GM21423 (cell line): ENCODE data around the gene SETSIP.
"Not testable (repeated sequence)": the region's sequence is repeated elsewhere in the genome, so short reads cannot be mapped to it uniquely, and the experiment has no call there.

ENCODE experiments used
- ATAC-seq: cut with Tn5 transposase; IDR thresholded peaks from one replicate; pipeline ENCODE4 v1.9.1; 2021; ENCODE audit warnings: mild to moderate bottlenecking, moderate library complexity; ENCODE audit not compliant: unreplicated experiment

SETSIP gene

DNA sequence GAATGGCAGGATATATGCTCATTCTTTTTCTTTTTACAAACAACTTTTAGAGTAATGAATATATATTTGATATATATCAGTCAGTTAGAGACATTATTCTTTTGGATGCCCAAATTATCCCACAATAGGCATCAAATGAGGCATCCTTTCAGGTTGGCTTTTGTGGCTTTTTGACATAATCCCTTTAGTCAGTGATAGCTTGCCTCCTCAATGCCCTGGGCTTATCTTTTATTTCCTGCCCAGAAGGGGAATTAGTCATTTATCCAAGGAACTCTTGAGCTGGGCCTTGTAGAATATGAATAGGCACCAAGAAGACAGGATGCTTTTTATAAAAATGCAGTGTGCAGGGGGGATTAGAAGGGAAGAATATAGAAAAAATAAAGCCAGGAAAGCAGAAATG is 23.3 kb downstream of the SETSIP start:
- ATAC-seq = no peak

GRCh38 chr1:92045766-92046495 is 29.3 kb downstream of the SETSIP start:
- no peak for ATAC-seq

GRCh38 chr1:92043621-92044020 is 31.6 kb downstream of the SETSIP start:
- ATAC-seq = no peak

GRCh38 chr1:92040971-92041370 is 34.2 kb downstream of the SETSIP start:
- ATAC-seq = no peak

DNA sequence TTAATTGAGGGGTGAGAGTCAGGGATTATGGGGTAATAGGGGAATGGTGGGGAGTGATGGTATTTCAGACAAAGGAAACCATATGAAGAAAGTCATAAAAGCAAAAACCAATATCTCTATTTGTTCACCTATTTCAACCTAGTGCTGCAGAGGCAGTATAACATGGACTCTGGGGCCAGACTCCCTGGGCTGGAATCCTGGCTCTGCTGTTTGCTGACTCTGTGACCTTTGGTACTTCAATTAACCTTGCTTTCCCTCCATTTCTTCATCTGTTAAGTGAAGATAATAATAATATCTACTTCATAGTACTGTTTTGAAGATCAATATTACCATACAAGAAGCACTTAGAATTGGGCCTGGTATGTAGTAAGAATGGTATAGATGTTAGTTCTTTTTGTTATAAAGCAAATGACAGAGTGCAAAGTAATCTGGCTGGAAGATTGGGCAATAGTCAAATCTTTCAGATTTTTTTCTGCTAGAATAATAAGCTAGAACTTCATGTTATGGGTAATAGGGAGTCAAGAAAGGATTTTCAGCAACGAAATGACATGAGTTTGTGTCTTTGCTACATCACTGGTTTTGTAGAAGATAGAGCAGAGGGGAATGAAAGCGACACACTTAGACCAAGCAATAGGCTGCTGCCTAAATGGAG is 36.4 kb downstream of the SETSIP start:
- no peak for ATAC-seq

DNA sequence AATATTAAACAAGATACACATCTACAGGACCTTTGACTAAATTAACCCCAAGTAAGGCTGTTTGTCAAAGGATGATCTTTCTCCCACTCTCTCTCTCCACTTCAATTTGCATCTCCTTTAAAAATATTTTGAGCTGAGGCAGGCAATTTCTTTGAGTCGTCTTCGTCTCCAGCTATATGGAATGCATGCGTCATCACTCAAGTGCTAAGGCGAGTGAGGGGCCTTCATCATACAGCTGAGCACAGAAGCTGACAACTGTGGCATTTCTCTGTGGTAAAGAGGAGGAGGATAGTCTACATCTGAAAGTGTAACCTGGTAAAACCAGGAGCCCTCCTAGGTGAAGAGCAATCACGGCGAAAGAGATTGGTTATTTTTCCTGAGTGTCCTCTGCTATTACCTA is 37.8 kb downstream of the SETSIP start:
- no peak for ATAC-seq

DNA sequence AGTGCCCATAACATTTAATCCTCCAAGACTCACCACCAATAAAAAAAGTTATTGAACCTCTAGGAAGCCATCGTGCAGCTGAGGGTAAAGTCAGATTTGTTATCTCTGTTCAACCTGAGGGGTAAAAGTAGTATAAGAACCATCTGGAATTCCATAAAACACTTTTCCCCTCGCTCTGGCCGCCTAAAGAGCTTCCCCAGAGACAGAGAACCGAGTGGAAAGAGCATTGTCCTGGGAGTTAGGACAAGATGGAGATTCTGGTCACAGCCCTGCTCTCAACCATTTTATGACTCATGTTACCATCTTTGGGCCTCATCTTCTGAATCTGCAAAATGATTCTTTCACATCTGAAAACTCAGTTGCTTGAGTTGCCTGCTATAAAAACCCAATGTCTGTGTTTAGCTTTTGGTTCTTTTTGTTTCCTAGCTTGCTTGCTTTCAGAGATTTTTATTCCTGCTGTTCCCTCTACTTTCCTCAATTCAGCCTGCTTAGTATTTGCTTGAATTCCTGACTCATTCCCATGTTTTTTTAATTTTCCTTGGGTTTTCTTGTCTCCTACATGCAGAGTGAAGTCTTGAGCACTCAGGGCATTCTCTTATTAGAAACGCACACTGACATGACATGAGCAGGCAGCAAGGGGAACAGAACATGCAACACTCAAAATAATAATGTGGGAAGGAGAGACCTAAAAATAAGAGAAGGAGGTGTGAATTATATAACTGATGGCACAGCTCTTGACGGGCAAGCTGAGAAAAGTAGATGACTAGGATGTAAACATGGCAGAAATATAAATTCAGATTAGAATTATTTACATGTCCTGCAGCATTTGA is 43.7 kb downstream of the SETSIP start:
- ATAC-seq = no peak

- ATAC-seq = no peak
Measured at GRCh38 chr1:92030656-92031107, 44.5 kb downstream of the SETSIP start.

DNA sequence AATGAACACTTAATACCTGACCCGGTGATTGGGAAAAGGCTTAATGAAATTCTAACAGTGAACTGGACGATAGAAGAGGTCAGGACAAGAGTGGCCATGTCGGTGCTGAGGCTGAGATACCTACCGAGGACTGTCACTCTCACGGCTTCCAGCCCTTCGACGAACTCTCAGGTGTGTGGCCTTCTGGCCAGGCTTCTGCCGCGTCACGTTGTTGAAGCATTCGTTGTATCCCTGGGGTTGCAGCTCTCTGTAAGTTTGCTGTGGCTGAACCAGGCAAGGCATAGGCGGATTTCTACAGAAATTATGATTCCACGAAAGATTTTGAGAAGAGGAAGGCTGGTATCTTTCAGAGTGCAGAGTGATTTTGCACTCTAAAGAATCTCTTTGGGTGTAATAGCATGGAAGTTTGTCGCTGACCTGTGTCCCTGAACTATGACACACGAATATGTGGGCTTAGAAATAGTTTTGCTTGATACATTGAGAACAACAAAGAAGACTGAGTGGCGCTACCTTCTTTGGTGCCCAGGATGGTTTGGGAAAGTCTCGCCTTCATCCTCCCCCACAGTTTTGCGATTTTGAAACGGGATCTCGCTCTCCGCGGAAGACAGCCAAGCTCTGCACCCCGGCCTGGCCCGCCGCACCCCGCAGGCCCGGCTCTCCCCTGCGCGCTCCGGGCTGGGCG is 45.8 kb downstream of the SETSIP start:
- no peak for ATAC-seq

GRCh38 chr1:92026806-92027205 is 48.4 kb downstream of the SETSIP start:
- ATAC-seq = no peak

DNA sequence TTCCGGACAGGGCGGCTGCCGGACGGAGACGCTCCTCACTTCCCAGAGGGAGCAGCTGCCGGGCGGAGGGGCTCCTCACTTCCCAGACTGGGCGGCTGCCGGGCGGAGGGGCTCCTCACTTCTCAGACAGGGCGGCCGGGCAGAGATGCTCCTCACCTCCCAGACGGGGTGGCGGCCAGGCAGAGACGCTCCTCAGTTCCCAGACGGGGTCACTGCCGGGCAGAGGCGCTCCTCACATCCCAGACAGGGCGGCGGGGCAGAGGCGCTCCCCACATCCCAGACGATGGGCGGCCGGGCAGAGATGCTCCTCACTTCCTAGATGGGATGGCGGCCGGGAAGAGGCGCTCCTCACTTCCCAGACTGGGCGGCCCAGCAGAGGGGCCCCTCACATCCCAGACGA is 49.2 kb downstream of the SETSIP start:
- ATAC-seq = not testable (repeated sequence)
